Mesendoderm (in vitro differentiated cells): ENCODE measurements around the gene LMOD3.

Experiments used
- DNase-seq: peaks from one replicate; pipeline ENCODE4 v3.0.0; 2013
- H2AK5ac ChIP-seq: 2 replicates; pipeline ENCODE4 v1.6.1; 2013; ENCODE audit warnings: low read length, inconsistent platforms
- H2BK120ac ChIP-seq: 2 replicates; pipeline ENCODE4 v1.6.1; 2013; ENCODE audit warnings: low read depth, mild to moderate bottlenecking, low read length, moderate library complexity, mixed read lengths
- H2BK15ac ChIP-seq: replicated peaks from 2 replicates; pipeline ENCODE4 v1.6.1; 2013; ENCODE audit warnings: low read depth, mild to moderate bottlenecking, moderate library complexity
- H2BK5ac ChIP-seq: 2 replicates; pipeline ENCODE4 v1.6.1; 2013; ENCODE audit warnings: low read length, inconsistent platforms
- H3K18ac ChIP-seq: 2 replicates; pipeline ENCODE4 v1.6.1; 2013; ENCODE audit warnings: mild to moderate bottlenecking, low read length, mixed read lengths
- H3K23ac ChIP-seq: one replicate; pipeline ENCODE4 v1.6.1; 2013; ENCODE audit warnings: low read length
- H3K27ac ChIP-seq: 2 replicates; pipeline ENCODE4 v1.5.1; 2013; ENCODE audit warnings: low read depth, mild to moderate bottlenecking, inconsistent platforms, low read length, moderate library complexity
- H3K27me3 ChIP-seq: 2 replicates; pipeline ENCODE4 v1.6.1; 2013; ENCODE audit warnings: low read length, control low read depth, mild to moderate bottlenecking, inconsistent platforms; ENCODE audit not compliant: insufficient read depth, poor library complexity
- H3K36me3 ChIP-seq: 2 replicates; pipeline ENCODE4 v1.6.1; 2013; ENCODE audit warnings: low read length, inconsistent platforms; ENCODE audit not compliant: control insufficient read depth, insufficient read depth
- H3K4ac ChIP-seq: one replicate; pipeline ENCODE4 v1.6.1; 2013; ENCODE audit warnings: low read depth, mild to moderate bottlenecking, low read length, moderate library complexity
- H3K4me1 ChIP-seq: 2 replicates; pipeline ENCODE4 v1.6.1; 2013; ENCODE audit warnings: low read depth, low read length, inconsistent platforms; ENCODE audit not compliant: control insufficient read depth
- H3K4me2 ChIP-seq: 2 replicates; pipeline ENCODE4 v1.6.1; 2013; ENCODE audit warnings: low read length
- H3K4me3 ChIP-seq: 2 replicates; pipeline ENCODE4 v1.5.1; 2013; ENCODE audit warnings: mild to moderate bottlenecking, low read length
- H3K56ac ChIP-seq: one replicate; pipeline ENCODE4 v1.6.1; 2013; ENCODE audit warnings: low read length
- H3K79me1 ChIP-seq: 2 replicates; pipeline ENCODE4 v1.6.1; 2013; ENCODE audit warnings: low read length, inconsistent platforms
- H3K79me2 ChIP-seq: 2 replicates; pipeline ENCODE4 v1.6.1; 2013; ENCODE audit warnings: mild to moderate bottlenecking, low read length; ENCODE audit not compliant: control insufficient read depth, insufficient read depth
- H3K9ac ChIP-seq: 2 replicates; pipeline ENCODE4 v1.6.1; 2013; ENCODE audit warnings: low read length, inconsistent platforms
- H4K5ac ChIP-seq: one replicate; pipeline ENCODE4 v1.6.1; 2013; ENCODE audit warnings: low read length
- H4K8ac ChIP-seq: one replicate; pipeline ENCODE4 v1.6.1; 2013; ENCODE audit warnings: low read depth, mild to moderate bottlenecking, control low read depth, low read length, moderate library complexity
- WGBS: extraction: QIAGEN DNeasy Blood & Tissue Kit; methylation state at CpG from one replicate; pipeline ENCODE4 v1.1.7; 2013; ENCODE audit warnings: low lambda C conversion rate, missing lambda C conversion rate; ENCODE audit not compliant: insufficient coverage; ENCODE audit errors: extremely low coverage; 5-methylcytosine and 5-hydroxymethylcytosine counted together

The LMOD3 gene

DNA sequence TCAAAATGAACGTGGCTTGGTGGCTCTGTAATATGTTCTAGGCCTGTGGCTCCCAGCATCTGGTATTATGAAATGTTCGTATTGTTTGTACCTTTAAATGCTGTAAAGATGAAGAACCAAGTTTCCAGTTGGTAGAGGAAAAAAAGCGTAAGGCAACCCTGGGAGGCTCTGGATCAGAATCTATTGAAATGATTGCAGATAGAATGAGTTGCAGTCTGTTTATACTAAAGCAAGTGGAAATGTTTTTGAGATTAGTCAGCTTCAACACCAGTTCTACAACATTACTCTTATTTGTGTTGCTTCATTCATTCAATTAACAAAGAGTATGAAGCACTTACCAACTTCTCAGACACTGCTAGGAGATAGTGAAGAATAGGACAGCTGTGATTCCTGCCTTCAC is 32.4 kb downstream of the LMOD3 start:
- no peak overlapping the region for H2BK15ac ChIP-seq
- no peak overlapping the region for H3K18ac ChIP-seq
- peak; percentile 25 for DNase-seq
- H3K27me3 ChIP-seq, result no peaks in the 10 kb centered on the region
- no peak overlapping the region for H3K4me3 ChIP-seq
- no peak overlapping the region for H3K9ac ChIP-seq
- peaks cover 8% of the 10 kb centered on the region for H3K4me1 ChIP-seq
- H3K79me1 ChIP-seq, result no peaks in the 10 kb centered on the region
- no peak overlapping the region for H2BK5ac ChIP-seq
- H3K23ac ChIP-seq, result no peak overlapping the region
- H3K79me2 ChIP-seq, result no peaks in the 10 kb centered on the region
- no peak overlapping the region for H3K4ac ChIP-seq
- H4K5ac ChIP-seq, result no peak overlapping the region
- no peak overlapping the region for H2BK120ac ChIP-seq
- H2AK5ac ChIP-seq, result no peak overlapping the region
- no peak overlapping the region for H3K4me2 ChIP-seq
- H3K27ac ChIP-seq, result no peak overlapping the region
- no peaks in the 10 kb centered on the region for H3K36me3 ChIP-seq
- H4K8ac ChIP-seq, result no peak overlapping the region
- WGBS, result no CpG with 5 or more reads among the region's 3 CpGs
- H3K56ac ChIP-seq, result no peak overlapping the region

DNA sequence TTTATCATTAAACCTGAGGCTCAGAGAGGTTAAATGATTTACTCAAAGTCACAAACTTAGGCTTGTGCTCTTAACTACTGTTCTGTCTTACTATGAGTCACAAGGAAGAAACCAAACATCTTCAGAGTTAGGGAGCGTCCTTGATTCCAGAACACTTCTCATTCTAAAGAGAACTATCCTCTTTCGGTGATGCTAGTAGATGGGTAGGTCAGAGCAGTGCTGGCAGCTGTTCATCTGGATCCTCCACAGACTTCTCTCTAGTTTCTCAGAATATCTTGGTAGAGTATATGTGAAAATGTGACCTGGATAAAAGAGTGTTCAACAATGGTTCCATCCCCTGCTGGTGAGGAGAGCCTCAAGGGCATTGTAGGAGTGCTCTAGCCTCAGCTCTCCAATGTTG is 34.3 kb downstream of the LMOD3 start:
- H4K8ac ChIP-seq, result no peak overlapping the region
- no peak overlapping the region for H3K9ac ChIP-seq
- no CpG with 5 or more reads among the region's 2 CpGs for WGBS
- no peaks in the 10 kb centered on the region for H3K36me3 ChIP-seq
- no peak overlapping the region for H2BK5ac ChIP-seq
- no peak overlapping the region for H3K56ac ChIP-seq
- no peak overlapping the region for H3K4me2 ChIP-seq
- no peak overlapping the region for H3K4me3 ChIP-seq
- no peak overlapping the region for H3K18ac ChIP-seq
- no peaks in the 10 kb centered on the region for H3K27me3 ChIP-seq
- H3K4me1 ChIP-seq, result peaks cover 9% of the 10 kb centered on the region
- H3K27ac ChIP-seq, result no peak overlapping the region
- no peak overlapping the region for H3K4ac ChIP-seq
- H2BK120ac ChIP-seq, result no peak overlapping the region
- no peaks in the 10 kb centered on the region for H3K79me1 ChIP-seq
- no peak for DNase-seq
- H2BK15ac ChIP-seq, result no peak overlapping the region
- H4K5ac ChIP-seq, result no peak overlapping the region
- no peak overlapping the region for H3K23ac ChIP-seq
- H3K79me2 ChIP-seq, result no peaks in the 10 kb centered on the region
- no peak overlapping the region for H2AK5ac ChIP-seq

DNA sequence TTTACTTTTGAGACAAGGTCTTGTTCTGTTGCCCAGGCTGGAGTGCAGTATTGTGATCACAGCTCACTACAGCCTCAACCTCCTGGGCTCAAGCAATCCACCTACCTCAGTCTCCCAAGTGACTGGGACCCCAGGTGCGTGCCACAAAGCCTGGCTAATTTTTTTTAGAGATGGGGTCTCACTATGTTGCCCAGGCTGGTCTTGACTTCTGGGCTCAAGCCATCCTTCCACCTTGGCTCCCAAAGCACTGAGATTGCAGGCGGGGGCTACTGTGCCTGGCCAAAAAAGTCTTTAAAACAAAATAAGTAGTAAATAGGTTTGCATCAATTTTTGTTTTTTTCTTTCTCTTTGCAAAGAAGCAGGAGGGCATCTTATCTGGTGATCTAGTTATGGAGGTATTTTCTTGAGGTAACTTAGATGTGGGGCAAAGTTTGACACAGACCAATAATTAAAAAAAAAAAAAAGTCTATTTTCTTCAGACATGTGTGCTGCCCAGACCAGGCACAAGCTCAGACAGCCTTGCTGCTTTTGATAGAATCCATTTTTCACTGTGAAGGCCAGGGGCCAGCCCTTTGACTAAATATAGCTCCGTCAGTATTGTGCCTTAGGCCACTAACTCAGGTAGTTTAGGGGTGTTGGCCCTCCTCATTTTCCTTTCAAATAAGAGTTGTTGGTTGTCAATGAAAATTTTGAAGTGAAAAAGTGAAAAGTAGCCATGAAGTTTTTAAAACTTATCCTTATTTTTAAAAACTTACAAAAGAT is 35.2 kb downstream of the LMOD3 start:
- DNase-seq, result no peak
- Histone ChIP-seq H3K4me2 (no peak overlapping the region), H2AK5ac (no peak overlapping the region), H3K4me3 (no peak overlapping the region), H4K8ac (no peak overlapping the region), H3K36me3 (no peaks in the 10 kb centered on the region), H3K56ac (no peak overlapping the region), H3K4ac (no peak overlapping the region), H3K27ac (no peak overlapping the region), H2BK15ac (no peak overlapping the region), H3K79me1 (no peaks in the 10 kb centered on the region), H3K23ac (no peak overlapping the region), H2BK120ac (no peak overlapping the region), H4K5ac (no peak overlapping the region), H3K4me1 (peaks cover 9% of the 10 kb centered on the region), H3K79me2 (no peaks in the 10 kb centered on the region), H2BK5ac (no peak overlapping the region), H3K27me3 (no peaks in the 10 kb centered on the region), H3K9ac (no peak overlapping the region), H3K18ac (no peak overlapping the region)
- no CpG with 5 or more reads among the region's 3 CpGs for WGBS

DNA sequence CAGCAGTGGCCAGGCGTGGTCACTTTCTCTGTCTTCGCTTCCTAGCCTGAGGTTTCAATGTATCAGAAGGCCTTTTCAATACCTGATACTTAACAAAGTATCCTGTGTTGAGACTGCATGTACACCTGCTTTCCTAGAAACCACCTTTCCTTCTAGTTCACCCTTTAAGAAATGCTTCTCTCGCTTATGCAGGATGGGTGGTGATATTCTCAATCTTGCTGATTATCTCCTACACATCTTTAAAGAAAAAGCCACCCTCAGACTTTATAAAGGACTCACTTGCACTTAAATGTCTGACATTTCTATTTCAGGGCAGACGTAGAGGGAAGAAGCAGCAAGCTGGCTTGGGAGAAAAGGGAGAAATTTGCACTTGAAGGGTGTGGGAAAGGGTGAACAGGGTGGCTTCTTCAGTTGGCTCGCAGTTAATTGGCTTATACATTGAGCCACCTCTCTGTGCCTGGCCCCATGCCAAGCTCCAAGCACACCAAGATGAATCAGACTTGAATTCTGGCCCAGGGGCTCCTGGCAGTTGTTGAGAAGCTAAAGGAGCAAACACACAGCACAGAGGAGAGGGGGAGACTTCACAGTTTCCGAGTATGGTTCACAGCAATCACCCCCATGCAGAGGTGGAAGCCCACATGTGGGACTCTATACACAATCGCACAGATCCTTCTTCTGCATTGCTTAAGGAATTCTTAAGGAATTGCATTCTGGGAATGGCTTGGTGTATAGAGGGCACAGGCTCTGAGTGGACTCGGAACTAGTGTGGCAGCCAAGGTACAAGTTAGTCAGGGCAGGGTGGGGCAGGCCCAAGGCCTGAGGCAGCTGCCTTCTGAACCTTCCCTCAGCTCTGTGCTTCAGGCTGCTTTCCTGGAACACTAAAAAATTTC is 36.3 kb downstream of the LMOD3 start:
- Histone ChIP-seq H3K4me2 (peak overlapping the region; percentile 76), H2AK5ac (no peak overlapping the region), H2BK120ac (no peak overlapping the region), H3K79me1 (no peaks in the 10 kb centered on the region), H3K4ac (no peak overlapping the region), H3K23ac (no peak overlapping the region), H3K4me3 (peak overlapping the region; percentile 76), H3K36me3 (no peaks in the 10 kb centered on the region), H3K27ac (no peak overlapping the region), H2BK15ac (no peak overlapping the region), H3K27me3 (no peaks in the 10 kb centered on the region), H3K79me2 (no peaks in the 10 kb centered on the region), H3K56ac (peak overlapping the region; percentile 70), H4K5ac (no peak overlapping the region), H3K4me1 (peaks cover 9% of the 10 kb centered on the region), H3K9ac (peak overlapping the region; percentile 80), H2BK5ac (no peak overlapping the region), H4K8ac (no peak overlapping the region), H3K18ac (peak overlapping the region; percentile 88)
- no CpG with 5 or more reads among the region's 8 CpGs for WGBS
- no peak for DNase-seq

DNA sequence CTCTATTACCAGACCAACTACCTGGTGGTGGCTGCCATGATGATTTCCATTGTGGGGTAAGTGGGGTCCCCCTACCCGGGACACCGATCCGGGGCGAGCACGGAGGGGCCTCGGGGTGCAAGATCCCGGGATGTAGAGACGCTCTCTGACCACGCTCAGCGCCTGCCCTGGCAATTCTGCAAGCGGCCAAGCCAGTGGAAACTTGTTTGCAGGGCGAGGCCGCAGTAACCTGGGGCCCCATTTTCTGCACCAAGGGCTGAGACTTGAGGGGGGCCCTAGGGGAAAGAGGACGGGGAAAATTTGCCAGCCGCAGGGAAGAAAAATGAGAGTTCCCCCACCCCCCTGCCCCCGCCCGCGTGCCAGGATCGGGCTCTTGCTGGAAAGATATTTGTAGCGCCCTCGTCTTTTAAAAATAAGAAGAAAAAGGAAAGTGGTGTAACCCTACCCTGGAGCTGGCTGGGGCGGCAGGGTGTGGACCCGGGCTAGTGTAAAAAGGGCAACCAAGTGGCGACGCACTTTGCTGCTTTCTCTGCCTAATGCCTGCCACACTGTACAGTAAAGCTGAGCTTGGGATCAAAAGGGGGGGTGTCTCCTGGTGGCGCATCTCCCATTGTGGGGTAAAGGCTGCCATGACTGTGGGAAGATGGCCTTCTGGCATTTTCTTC is 37.1 kb downstream of the LMOD3 start:
- Histone ChIP-seq H2BK15ac (no peak overlapping the region), H3K27ac (no peak overlapping the region), H3K18ac (peak overlapping the region; percentile 88), H3K4me2 (peak overlapping the region; percentile 76), H3K27me3 (no peaks in the 10 kb centered on the region), H2AK5ac (no peak overlapping the region), H3K79me2 (no peaks in the 10 kb centered on the region), H3K4me1 (peaks cover 9% of the 10 kb centered on the region), H3K23ac (no peak overlapping the region), H3K56ac (peak overlapping the region; percentile 70), H4K8ac (peak overlapping the region; percentile 58), H2BK120ac (peak overlapping the region; percentile 69), H3K79me1 (no peaks in the 10 kb centered on the region), H3K4ac (peak overlapping the region; percentile 81), H4K5ac (no peak overlapping the region), H3K9ac (peak overlapping the region; percentile 80), H3K4me3 (peak overlapping the region; percentile 76), H3K36me3 (no peaks in the 10 kb centered on the region), H2BK5ac (no peak overlapping the region)
- no peak for DNase-seq
- WGBS, result no CpG with 5 or more reads among the region's 26 CpGs
